ENCODE results near the gene SLC7A14.

The SLC7A14 gene

GRCh38 chr3:170426240-170426797, 159.6 kb downstream of the SLC7A14 start:
- no peak for DNase-seq (ENCODE audit: low read depth in 2 of 2)

- no peak for DNase-seq (ENCODE audit: low read depth in 2 of 2)
Observed at GRCh38 chr3:170425491-170426239, 160.2 kb downstream of the SLC7A14 start.

GRCh38 chr3:170424879-170425278, 161.0 kb downstream of the SLC7A14 start:
- DNase-seq (ENCODE audit: low read depth in 2 of 2): no peak

GRCh38 chr3:170423001-170423615, 162.8 kb downstream of the SLC7A14 start:
- DNase-seq (ENCODE audit: low read depth in 2 of 2): no peak

- no peak for DNase-seq (ENCODE audit: low read depth in 2 of 2)
Observed at GRCh38 chr3:170421758-170422157, 164.1 kb downstream of the SLC7A14 start.

GRCh38 chr3:170421111-170421641, 164.7 kb downstream of the SLC7A14 start:
- DNase-seq (ENCODE audit: low read depth in 2 of 2): no peak

- DNase-seq (ENCODE audit: low read depth in 2 of 2): no peak
Observed at GRCh38 chr3:170420307-170420821, 165.5 kb downstream of the SLC7A14 start.

- DNase-seq (ENCODE audit: low read depth in 2 of 2): no peak
Observed at GRCh38 chr3:170419557-170420087, 166.3 kb downstream of the SLC7A14 start.

GRCh38 chr3:170418422-170419398, 167.2 kb downstream of the SLC7A14 start, which contains the start of gene CLDN11:
CLDN11 (plus strand) TSS chr3:170418868; CDS start chr3:170419067, 199 bp downstream.
- no peak for DNase-seq (ENCODE audit: low read depth in 2 of 2)

GRCh38 chr3:170417090-170417489, 168.8 kb downstream of the SLC7A14 start:
- no peak for DNase-seq (ENCODE audit: low read depth in 2 of 2)

GRCh38 chr3:170414202-170414663, 171.6 kb downstream of the SLC7A14 start:
- DNase-seq (ENCODE audit: low read depth in 2 of 2): no peak

GRCh38 chr3:170413291-170413690, 172.6 kb downstream of the SLC7A14 start:
- no peak for DNase-seq (ENCODE audit: low read depth in 2 of 2)

GRCh38 chr3:170410428-170411029, 175.3 kb downstream of the SLC7A14 start:
- DNase-seq (ENCODE audit: low read depth in 2 of 2): no peak

Data from activated CD8-positive, alpha-beta memory T cell treated with anti-CD3 and anti-CD28 coated beads for 4 hours (primary cell).